ENCODE results near the gene ADH1B. TPM values are rescaled to one million over a fixed set of nuclear protein-coding genes. Genes with fewer than 3 reads are reported as not detected.
"Not testable (repeated sequence)": the region's sequence is repeated elsewhere in the genome, so short reads cannot be mapped to it uniquely, and the experiment has no call there.

Gene ADH1B
- total RNA-seq, 2 experiments from 2014 or later: not detected

- H3K9me3 Mint-ChIP-seq: peaks cover 7% of the 10 kb centered on the region
- H3K36me3 Mint-ChIP-seq (ENCODE audit: low read depth): no peaks in the 10 kb centered on the region
- H3K27me3 ChIP-seq (ENCODE audit: control insufficient read depth in 1 of 2, insufficient read depth in 2 of 2, low read length in 2 of 2): no peaks in the 10 kb centered on the region
- DNase-seq (no peak), ATAC-seq (ENCODE audit: poor library complexity) (no peak)
- no peak for TF ChIP-seq CTCF (IDR thresholded peaks at IDR 0.05)
- ChIA-PET POLR2A (no interaction called here), CTCF (no interaction called here)
- H3K36me3 ChIP-seq (ENCODE audit: insufficient read depth, low read length): no peaks in the 10 kb centered on the region
- no peaks in the 10 kb centered on the region for H3K4me1 ChIP-seq (ENCODE audit: insufficient read depth, low read length)
- peaks cover 0 to 8% of the 10 kb centered on the region in 2 experiments for H3K9me3 ChIP-seq (ENCODE audit: control insufficient read depth in 1 of 2, insufficient read depth in 1 of 2, low read length in 2 of 2)
- H3K27ac ChIP-seq (ENCODE audit: low read depth in 1 of 2, low read length in 2 of 2): no peak overlapping the region
- intact Hi-C loops (cut with DNase I, micrococcal nuclease): no loop called here
- no peak overlapping the region for H3K4me3 Mint-ChIP-seq
- H3K27ac Mint-ChIP-seq: no peak overlapping the region
- peaks cover 17% of the 10 kb centered on the region for H3K27me3 Mint-ChIP-seq
- no peak overlapping the region for H3K4me3 ChIP-seq (ENCODE audit: low read length)
- H3K4me1 Mint-ChIP-seq (ENCODE audit: low read depth): no peaks in the 10 kb centered on the region
These were observed 38.4 kb upstream of the ADH1B start for GRCh38 chr4:99359480-99360204.

GRCh38 chr4:99357948-99358347 lies 36.7 kb upstream of the ADH1B start:
- peaks cover 12% of the 10 kb centered on the region for H3K9me3 Mint-ChIP-seq
- H3K27me3 Mint-ChIP-seq: peaks cover 24% of the 10 kb centered on the region
- ATAC-seq (ENCODE audit: poor library complexity) (no peak), DNase-seq (no peak)
- Histone ChIP-seq H3K27me3 (ENCODE audit: control insufficient read depth in 1 of 2, insufficient read depth in 2 of 2, low read length in 2 of 2) (peaks cover 0 to 3% of the 10 kb centered on the region in 2 experiments), H3K4me1 (ENCODE audit: insufficient read depth, low read length) (no peaks in the 10 kb centered on the region), H3K27ac (ENCODE audit: low read depth in 1 of 2, low read length in 2 of 2) (no peak overlapping the region), H3K4me3 (ENCODE audit: low read length) (no peak overlapping the region), H3K36me3 (ENCODE audit: insufficient read depth, low read length) (no peaks in the 10 kb centered on the region), H3K9me3 (ENCODE audit: control insufficient read depth in 1 of 2, insufficient read depth in 1 of 2, low read length in 2 of 2) (peaks cover 0 to 8% of the 10 kb centered on the region in 2 experiments)
- no peaks in the 10 kb centered on the region for H3K36me3 Mint-ChIP-seq (ENCODE audit: low read depth)
- ChIA-PET CTCF (interaction anchor here (1.2 kb wide), 1 partner anchor 10 kb away, joined by 3 read pairs; no protein-coding TSS in a partner anchor), POLR2A (no interaction called here)
- no peak overlapping the region for H3K27ac Mint-ChIP-seq
- H3K4me3 Mint-ChIP-seq: no peak overlapping the region
- H3K4me1 Mint-ChIP-seq (ENCODE audit: low read depth): peaks cover 6% of the 10 kb centered on the region
- intact Hi-C loops (cut with DNase I, micrococcal nuclease): no loop called here
- TF ChIP-seq CTCF (IDR thresholded peaks at IDR 0.05): no peak

- peaks cover 0 to 3% of the 10 kb centered on the region in 2 experiments for H3K27me3 ChIP-seq (ENCODE audit: control insufficient read depth in 1 of 2, insufficient read depth in 2 of 2, low read length in 2 of 2)
- H3K4me1 ChIP-seq (ENCODE audit: insufficient read depth, low read length): no peaks in the 10 kb centered on the region
- peaks cover 11% of the 10 kb centered on the region for H3K4me1 Mint-ChIP-seq (ENCODE audit: low read depth)
- H3K4me3 Mint-ChIP-seq: no peak overlapping the region
- H3K4me3 ChIP-seq (ENCODE audit: low read length): no peak overlapping the region
- CTCF ChIA-PET: interaction anchor here (1.2 kb wide), 1 partner anchor 11 kb away, joined by 3 read pairs; no protein-coding TSS in a partner anchor
- ATAC-seq (ENCODE audit: poor library complexity): no peak
- no peak for TF ChIP-seq CTCF (IDR thresholded peaks at IDR 0.05)
- no peaks in the 10 kb centered on the region for H3K36me3 ChIP-seq (ENCODE audit: insufficient read depth, low read length)
- H3K27ac Mint-ChIP-seq: no peak overlapping the region
- DNase-seq: no peak
- no peaks in the 10 kb centered on the region for H3K36me3 Mint-ChIP-seq (ENCODE audit: low read depth)
- H3K27me3 Mint-ChIP-seq: peaks cover 24% of the 10 kb centered on the region
- POLR2A ChIA-PET: interaction anchor here (0.6 kb wide), 1 partner anchor 313 kb away, joined by 3 read pairs; no protein-coding TSS in a partner anchor
- H3K9me3 Mint-ChIP-seq: peaks cover 12% of the 10 kb centered on the region
- peaks cover 0 to 8% of the 10 kb centered on the region in 2 experiments for H3K9me3 ChIP-seq (ENCODE audit: control insufficient read depth in 1 of 2, insufficient read depth in 1 of 2, low read length in 2 of 2)
- intact Hi-C loops (cut with DNase I, micrococcal nuclease): no loop called here
- no peak overlapping the region for H3K27ac ChIP-seq (ENCODE audit: low read depth in 1 of 2, low read length in 2 of 2)
These were observed 35.8 kb upstream of the ADH1B start for GRCh38 chr4:99356992-99357391.

GRCh38 chr4:99356149-99356548 lies 34.9 kb upstream of the ADH1B start:
- Mint-ChIP-seq H3K9me3 (peaks cover 12% of the 10 kb centered on the region), H3K4me1 (ENCODE audit: low read depth) (peaks cover 11% of the 10 kb centered on the region), H3K27me3 (peaks cover 24% of the 10 kb centered on the region)
- H3K4me3 Mint-ChIP-seq; H3K36me3 Mint-ChIP-seq (ENCODE audit: low read depth); H3K4me3 ChIP-seq (ENCODE audit: low read length); H3K27ac Mint-ChIP-seq; POLR2A ChIA-PET; H3K36me3 ChIP-seq (ENCODE audit: insufficient read depth, low read length); H3K9me3 ChIP-seq (ENCODE audit: control insufficient read depth in 1 of 2, insufficient read depth in 1 of 2, low read length in 2 of 2); CTCF ChIA-PET; H3K4me1 ChIP-seq (ENCODE audit: insufficient read depth, low read length); H3K27ac ChIP-seq (ENCODE audit: low read depth in 1 of 2, low read length in 2 of 2); ATAC-seq (ENCODE audit: poor library complexity); DNase-seq; H3K27me3 ChIP-seq (ENCODE audit: control insufficient read depth in 1 of 2, insufficient read depth in 2 of 2, low read length in 2 of 2); intact Hi-C loops (cut with DNase I, micrococcal nuclease): not testable (repeated sequence)

All from CD4-positive, alpha-beta T cell (primary cell).